Measurements from ENCODE around the gene ITPK1. TPM values are rescaled to one million over a fixed set of nuclear protein-coding genes. Genes with fewer than 3 reads are reported as not detected.

Gene ITPK1
- total and polyA plus RNA-seq, 2 donors (not counting 3 experiments of a cell fraction or from before 2014, with no cell fraction given) = 39.6 to 51.8 TPM

- DNase-seq (ENCODE audit: low read depth, low spot score) (no peak), FAIRE-seq (no peak)
- no peaks in the 10 kb centered on the region for H3K79me2 ChIP-seq (ENCODE audit: control insufficient read depth, insufficient read depth, low read length)
- intact Hi-C loops (cut with micrococcal nuclease) = loop anchor here (5.0 kb wide), 1 partner anchor 298 kb away; no protein-coding TSS in a partner anchor
- H3K36me3 ChIP-seq (ENCODE audit: control insufficient read depth in 2 of 2, extremely low read depth in 1 of 2, insufficient read depth in 2 of 2, low read length in 2 of 2) = no peaks in the 10 kb centered on the region
- H3K27ac ChIP-seq (ENCODE audit: insufficient read depth, low read depth, low read length) = no peak overlapping the region
- CTCF ChIA-PET = interaction anchor here (0.8 to 4.6 kb wide), 4 partner anchors 20 to 182 kb away, joined by 3 to 68 read pairs (median 4); no protein-coding TSS in a partner anchor
- H3K9me1 ChIP-seq (replicated peaks; ENCODE audit: control insufficient read depth, extremely low read depth, insufficient read depth, low read length) = no peaks in the 10 kb centered on the region
- no peaks in the 10 kb centered on the region for H4K20me1 ChIP-seq (replicated peaks; ENCODE audit: control insufficient read depth, extremely low read depth, insufficient read depth, low read length)
- no peak overlapping the region for H3K4me2 ChIP-seq (ENCODE audit: insufficient read depth, low read length)
- H2AFZ ChIP-seq (ENCODE audit: low read depth, low read length) = no peak overlapping the region
- no peak overlapping the region for H3K9ac ChIP-seq (replicated peaks; ENCODE audit: extremely low read depth, insufficient read depth, low read length)
- no peaks in the 10 kb centered on the region for H3K27me3 ChIP-seq (ENCODE audit: control insufficient read depth in 2 of 2, insufficient read depth in 2 of 2, low read length in 2 of 2)
- H3K9me3 ChIP-seq (replicated peaks; ENCODE audit: control insufficient read depth, insufficient read depth, low read length) = no peaks in the 10 kb centered on the region
- BruUV-seq (replicated peaks) = no TSS peak
- H3K4me3 ChIP-seq (replicated peaks in 1 of 3; ENCODE audit: insufficient read depth in 1 of 3, low read depth in 1 of 3, low read length in 3 of 3) = no peak overlapping the region
- dilution Hi-C loops (cut with MboI; ENCODE audit: extremely low pct_ligation_motif_present, low sequenced_read_pairs) = loop anchor here (25.0 kb wide), 1 partner anchor 173 kb away; no protein-coding TSS in a partner anchor
- TF ChIP-seq MAX (IDR thresholded peaks at IDR 0.05; ENCODE audit: insufficient read depth, insufficient read length) (no peak), POLR2AphosphoS5 (IDR thresholded peaks at IDR 0.05; ENCODE audit: insufficient read depth, low read depth, low read length) (no peak), FOS (IDR thresholded peaks at IDR 0.05; ENCODE audit: borderline replicate concordance, insufficient read depth, low read length) (no peak), POLR2A (IDR thresholded peaks at IDR 0.05; ENCODE audit: low read depth, low read length) (no peak), GATA2 (IDR thresholded peaks at IDR 0.05; ENCODE audit: insufficient read depth, insufficient read length, low read depth, low read length) (no peak), JUN (IDR thresholded peaks at IDR 0.05; ENCODE audit: borderline replicate concordance, insufficient read depth, insufficient read length, low read depth) (no peak), EZH2 (IDR thresholded peaks at IDR 0.05; ENCODE audit: borderline replicate concordance, low read depth, low read length, severe bottlenecking) (no peak), MYC (IDR thresholded peaks at IDR 0.05; ENCODE audit: low read depth, low read length) (no peak), CTCF (IDR thresholded peaks at IDR 0.05; ENCODE audit: extremely low read depth in 1 of 2, insufficient read depth in 1 of 2, low read depth in 1 of 2, low read length in 2 of 2) (no peak)
- no peaks in the 10 kb centered on the region for H3K4me1 ChIP-seq (ENCODE audit: control insufficient read depth, extremely low read depth, insufficient read depth, low read length)
- POLR2A ChIA-PET = no interaction called here
These were observed 19.7 kb upstream of the ITPK1 start for GRCh38 chr14:93135399-93135798.
